GM10248 (cell line): ENCODE results near the gene HMGN1.

ENCODE experiments used
- CTCF ChIA-PET: fragments of 300-600 bp; sonication (Branson Sonifier 250); formaldehyde crosslinking; extraction: SDS; loops from one replicate; lab custom pipeline; 2021; ENCODE audit warnings: antibody characterized with exemption; lab: Yijun Ruan, JAX
- POLR2A ChIA-PET: fragments of 350-650 bp; sonication (Branson Sonifier 250); formaldehyde crosslinking; extraction: SDS; loops from one replicate; lab custom pipeline; 2020; ENCODE audit warnings: antibody characterized with exemption; lab: Yijun Ruan, JAX
- DNase-seq: peaks from one replicate; pipeline ENCODE4 v3.0.0; 2012; ENCODE audit errors: extremely low spot score
- CTCF ChIP-seq: IDR thresholded peaks from 2 replicates; pipeline ENCODE4 v1.5.1; 2012; ENCODE audit warnings: mild to moderate bottlenecking, low read depth; ENCODE audit errors: extremely low read depth, missing control alignments, control extremely low read depth

HMGN1 gene

GRCh38 chr21:39388038-39388810 lies 39.3 kb upstream of the HMGN1 start:
- peak; percentile 92 for DNase-seq
- POLR2A ChIA-PET, result interaction anchor here (0.8 kb wide), 1 partner anchor 11 kb away, joined by 5 read pairs; no protein-coding TSS in a partner anchor
- CTCF ChIA-PET, result interaction anchor here (0.7 to 1.6 kb wide), 15 partner anchors 9 to 654 kb away, joined by 3 to 15 read pairs (median 4); partner anchors contain the start of genes HMGN1 and PSMG1
- TF ChIP-seq CTCF, result peak; percentile 96

- peak; percentile 96 for DNase-seq
- ChIA-PET CTCF (interaction anchor here (0.6 to 1.6 kb wide), 17 partner anchors 10 to 653 kb away, joined by 3 to 15 read pairs (median 4); partner anchors contain the start of genes HMGN1 and PSMG1), POLR2A (interaction anchor here (0.6 to 0.8 kb wide), 5 partner anchors 12 to 580 kb away, joined by 3 to 7 read pairs (median 4); no protein-coding TSS in a partner anchor)
- TF ChIP-seq CTCF, result no peak
Measured at GRCh38 chr21:39387461-39388037, 38.7 kb upstream of the HMGN1 start.

GRCh38 chr21:39386899-39387298 lies 38.0 kb upstream of the HMGN1 start:
- CTCF ChIA-PET, result interaction anchor here (1.1 to 1.6 kb wide), 10 partner anchors 10 to 203 kb away, joined by 3 to 15 read pairs (median 6); partner anchors contain the start of genes HMGN1 and PSMG1
- POLR2A ChIA-PET, result interaction anchor here (0.6 kb wide), 1 partner anchor 101 kb away, joined by 3 read pairs; no protein-coding TSS in a partner anchor
- DNase-seq, result no peak
- no peak for TF ChIP-seq CTCF

DNA sequence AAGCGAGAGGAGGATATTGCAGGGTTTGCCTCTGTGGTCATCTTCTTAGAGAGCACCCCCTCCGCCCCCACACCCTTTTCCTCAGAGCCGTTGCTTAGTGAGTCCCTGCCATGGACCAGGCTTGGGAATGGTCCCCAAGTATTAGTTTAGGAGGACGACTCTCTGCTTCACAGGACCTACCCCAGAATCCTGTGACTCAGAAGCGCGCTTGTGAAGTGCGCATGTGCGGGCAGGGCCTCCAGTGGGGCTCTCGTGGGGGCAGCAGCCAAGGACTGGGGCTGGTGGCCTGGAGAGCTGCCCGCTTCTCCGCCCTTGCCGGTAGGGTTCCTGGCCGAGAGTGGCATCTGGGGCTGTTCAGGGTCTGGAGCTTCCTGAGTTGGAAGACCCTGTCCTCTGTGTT lies 37.3 kb upstream of the HMGN1 start:
- peak; percentile 44 for DNase-seq
- TF ChIP-seq CTCF, result no peak
- POLR2A ChIA-PET, result no interaction called here
- CTCF ChIA-PET, result interaction anchor here (1.1 to 1.6 kb wide), 3 partner anchors 12 to 69 kb away, joined by 3 read pairs; no protein-coding TSS in a partner anchor

DNA sequence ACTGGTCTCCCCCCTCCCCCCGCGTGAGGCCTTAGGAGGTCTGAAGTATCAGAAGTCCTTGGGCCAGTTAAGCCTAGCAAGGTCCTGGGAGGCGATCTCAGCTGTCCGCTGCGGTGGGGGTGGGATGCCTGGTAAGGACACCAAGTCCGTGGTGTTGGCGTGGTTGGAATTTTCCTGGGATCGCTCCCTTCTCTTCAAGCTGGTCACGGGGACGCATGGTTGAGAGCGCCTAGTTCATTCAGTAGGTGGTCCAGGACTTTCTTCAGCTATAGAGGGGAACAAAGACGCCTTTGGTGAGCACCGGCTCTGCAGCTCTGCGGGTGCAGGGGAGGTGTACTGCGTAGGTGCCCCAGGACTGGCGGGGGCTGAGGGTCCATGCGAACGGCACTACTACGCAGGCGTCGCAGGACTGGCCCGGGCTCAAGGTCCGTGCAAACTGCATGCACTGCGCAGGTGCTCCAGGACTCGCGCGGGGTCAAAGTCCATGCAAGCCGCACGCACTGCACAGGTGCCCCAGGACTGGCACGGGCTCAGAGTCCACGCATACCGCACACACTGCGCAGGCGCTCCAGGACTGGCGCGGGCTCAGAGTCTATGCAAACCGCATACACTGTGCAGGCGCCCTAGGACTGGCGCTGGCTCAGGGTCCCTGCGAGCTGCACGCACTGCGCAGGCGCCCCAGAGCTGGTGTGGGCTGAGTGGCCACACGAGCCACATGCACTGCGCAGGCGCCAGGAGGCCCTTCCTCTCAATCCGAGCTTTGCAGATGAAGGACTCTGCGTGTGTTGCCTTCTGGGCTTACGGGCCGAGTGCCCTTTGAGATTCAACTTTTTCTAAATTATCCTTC lies 36.6 kb upstream of the HMGN1 start:
- DNase-seq, result peak; percentile 80
- ChIA-PET CTCF (interaction anchor here (1.1 to 1.6 kb wide), 3 partner anchors 12 to 68 kb away, joined by 3 read pairs; no protein-coding TSS in a partner anchor), POLR2A (no interaction called here)
- TF ChIP-seq CTCF, result no peak
